ENCODE measurements around the gene SRSF3.

SRSF3 gene

GRCh38 chr6:36556281-36556680 lies 37.9 kb upstream of the SRSF3 start:
- no peak for ATAC-seq

GRCh38 chr6:36559011-36559793 lies 35.0 kb upstream of the SRSF3 start:
- no peak for ATAC-seq
- TF ChIP-seq ZFP30 (CRISPR knock-in tag; IDR thresholded peaks at IDR 0.05) (no peak), PPARA (CRISPR knock-in tag; IDR thresholded peaks at IDR 0.05; ENCODE audit: borderline replicate concordance) (no peak), ZC3H10 (CRISPR knock-in tag; IDR thresholded peaks at IDR 0.05) (no peak), TCF4 (CRISPR knock-in tag; IDR thresholded peaks at IDR 0.05; ENCODE audit: borderline replicate concordance) (no peak)

More at GRCh38 chr6:36556281-36556680, 37.9 kb upstream of the SRSF3 start:
- TF ChIP-seq PATZ1 (CRISPR knock-in tag; IDR thresholded peaks at IDR 0.05; ENCODE audit: borderline replicate concordance): no peak
- no peak for TF ChIP-seq SNAI2 (CRISPR knock-in tag; IDR thresholded peaks at IDR 0.05)
- TF ChIP-seq OSR1 (CRISPR knock-in tag; IDR thresholded peaks at IDR 0.05): no peak
- no peak for TF ChIP-seq ZNF8 (CRISPR knock-in tag; IDR thresholded peaks at IDR 0.05)
- no peak for TF ChIP-seq ARNTL (CRISPR knock-in tag; IDR thresholded peaks at IDR 0.05; ENCODE audit: borderline replicate concordance, low read depth)
- no peak for TF ChIP-seq CREB5 (CRISPR knock-in tag; IDR thresholded peaks at IDR 0.05; ENCODE audit: low read depth)

GRCh38 chr6:36560822-36561221 lies 33.3 kb upstream of the SRSF3 start:
- TF ChIP-seq TOX (CRISPR knock-in tag; IDR thresholded peaks at IDR 0.05; ENCODE audit: borderline replicate concordance): no peak
- TF ChIP-seq ZFP3 (CRISPR knock-in tag; IDR thresholded peaks at IDR 0.05): no peak
- TF ChIP-seq RARB (CRISPR knock-in tag; IDR thresholded peaks at IDR 0.05): no peak
- no peak for TF ChIP-seq ZFP30 (CRISPR knock-in tag; IDR thresholded peaks at IDR 0.05)
- TF ChIP-seq ESRRG (CRISPR knock-in tag; IDR thresholded peaks at IDR 0.05): no peak
- TF ChIP-seq BACH2 (CRISPR knock-in tag; IDR thresholded peaks at IDR 0.05; ENCODE audit: borderline replicate concordance): no peak
- TF ChIP-seq ARNTL (CRISPR knock-in tag; IDR thresholded peaks at IDR 0.05; ENCODE audit: borderline replicate concordance, low read depth): no peak
- TF ChIP-seq ZNF565 (CRISPR knock-in tag; conservative IDR thresholded peaks at IDR 0.05; ENCODE audit: low read depth): no peak
- TF ChIP-seq TSHZ2 (CRISPR knock-in tag; IDR thresholded peaks at IDR 0.05): no peak
- no peak for TF ChIP-seq ISL1 (CRISPR knock-in tag; IDR thresholded peaks at IDR 0.05)
- TF ChIP-seq TCF4 (CRISPR knock-in tag; IDR thresholded peaks at IDR 0.05; ENCODE audit: borderline replicate concordance): no peak
- no peak for TF ChIP-seq ZC3H10 (CRISPR knock-in tag; IDR thresholded peaks at IDR 0.05)
- no peak for TF ChIP-seq PATZ1 (CRISPR knock-in tag; IDR thresholded peaks at IDR 0.05; ENCODE audit: borderline replicate concordance)
- no peak for TF ChIP-seq ZNF8 (CRISPR knock-in tag; IDR thresholded peaks at IDR 0.05)
- no peak for TF ChIP-seq GLIS3 (CRISPR knock-in tag; IDR thresholded peaks at IDR 0.05)
- ATAC-seq: no peak

- ATAC-seq: no peak
- TF ChIP-seq ZNF8 (CRISPR knock-in tag; IDR thresholded peaks at IDR 0.05) (no peak), GLIS3 (CRISPR knock-in tag; IDR thresholded peaks at IDR 0.05) (no peak), TSHZ2 (CRISPR knock-in tag; IDR thresholded peaks at IDR 0.05) (no peak), SNAI2 (CRISPR knock-in tag; IDR thresholded peaks at IDR 0.05) (no peak), ZC3H10 (CRISPR knock-in tag; IDR thresholded peaks at IDR 0.05) (no peak), PPARA (CRISPR knock-in tag; IDR thresholded peaks at IDR 0.05; ENCODE audit: borderline replicate concordance) (no peak)
These were observed 30.8 kb upstream of the SRSF3 start for GRCh38 chr6:36563237-36563927.
